ENCODE measurements around the gene TCERG1L. TPM values are rescaled to one million over a fixed set of nuclear protein-coding genes. Genes with fewer than 3 reads are reported as not detected.

TCERG1L gene
- total RNA-seq, 1 experiment from 2014 or later = 1.5 TPM

- no peak overlapping the region for H3K4me3 Mint-ChIP-seq
- peaks cover 40% of the 10 kb centered on the region for H3K9me3 Mint-ChIP-seq
- DNase-seq (ENCODE audit: low spot score) (no peak), ATAC-seq (no peak)
- POLR2A ChIA-PET = no interaction called here
- CTCF ChIA-PET = no interaction called here
- peaks cover 65% of the 10 kb centered on the region for H3K36me3 Mint-ChIP-seq
- H3K27ac Mint-ChIP-seq = no peak overlapping the region
- H3K27me3 Mint-ChIP-seq (ENCODE audit: low read depth) = peaks cover 4% of the 10 kb centered on the region; the same call in 1 of the 2 replicates
- no peaks in the 10 kb centered on the region for H3K4me1 Mint-ChIP-seq
- no peak for TF ChIP-seq NR3C1 (CRISPR knock-in tag; conservative IDR thresholded peaks at IDR 0.05; ENCODE audit: low read depth)
- TF ChIP-seq ETV6 (CRISPR knock-in tag; IDR thresholded peaks at IDR 0.05) = no peak
- TF ChIP-seq ATF2 (CRISPR knock-in tag; IDR thresholded peaks at IDR 0.05; ENCODE audit: borderline replicate concordance, low read depth) = no peak
Observed at GRCh38 chr10:131168238-131168875, 143.2 kb downstream of the TCERG1L start.

- Mint-ChIP-seq H3K36me3 (peaks cover 67% of the 10 kb centered on the region), H3K27ac (no peak overlapping the region), H3K27me3 (ENCODE audit: low read depth) (peaks cover 7% of the 10 kb centered on the region; the same call in 1 of the 2 replicates), H3K9me3 (peaks cover 48% of the 10 kb centered on the region), H3K4me1 (no peaks in the 10 kb centered on the region), H3K4me3 (no peak overlapping the region)
- POLR2A ChIA-PET = no interaction called here
- TF ChIP-seq ZMAT4 (CRISPR knock-in tag; IDR thresholded peaks at IDR 0.05) = no peak
- TF ChIP-seq, protein P1, sequence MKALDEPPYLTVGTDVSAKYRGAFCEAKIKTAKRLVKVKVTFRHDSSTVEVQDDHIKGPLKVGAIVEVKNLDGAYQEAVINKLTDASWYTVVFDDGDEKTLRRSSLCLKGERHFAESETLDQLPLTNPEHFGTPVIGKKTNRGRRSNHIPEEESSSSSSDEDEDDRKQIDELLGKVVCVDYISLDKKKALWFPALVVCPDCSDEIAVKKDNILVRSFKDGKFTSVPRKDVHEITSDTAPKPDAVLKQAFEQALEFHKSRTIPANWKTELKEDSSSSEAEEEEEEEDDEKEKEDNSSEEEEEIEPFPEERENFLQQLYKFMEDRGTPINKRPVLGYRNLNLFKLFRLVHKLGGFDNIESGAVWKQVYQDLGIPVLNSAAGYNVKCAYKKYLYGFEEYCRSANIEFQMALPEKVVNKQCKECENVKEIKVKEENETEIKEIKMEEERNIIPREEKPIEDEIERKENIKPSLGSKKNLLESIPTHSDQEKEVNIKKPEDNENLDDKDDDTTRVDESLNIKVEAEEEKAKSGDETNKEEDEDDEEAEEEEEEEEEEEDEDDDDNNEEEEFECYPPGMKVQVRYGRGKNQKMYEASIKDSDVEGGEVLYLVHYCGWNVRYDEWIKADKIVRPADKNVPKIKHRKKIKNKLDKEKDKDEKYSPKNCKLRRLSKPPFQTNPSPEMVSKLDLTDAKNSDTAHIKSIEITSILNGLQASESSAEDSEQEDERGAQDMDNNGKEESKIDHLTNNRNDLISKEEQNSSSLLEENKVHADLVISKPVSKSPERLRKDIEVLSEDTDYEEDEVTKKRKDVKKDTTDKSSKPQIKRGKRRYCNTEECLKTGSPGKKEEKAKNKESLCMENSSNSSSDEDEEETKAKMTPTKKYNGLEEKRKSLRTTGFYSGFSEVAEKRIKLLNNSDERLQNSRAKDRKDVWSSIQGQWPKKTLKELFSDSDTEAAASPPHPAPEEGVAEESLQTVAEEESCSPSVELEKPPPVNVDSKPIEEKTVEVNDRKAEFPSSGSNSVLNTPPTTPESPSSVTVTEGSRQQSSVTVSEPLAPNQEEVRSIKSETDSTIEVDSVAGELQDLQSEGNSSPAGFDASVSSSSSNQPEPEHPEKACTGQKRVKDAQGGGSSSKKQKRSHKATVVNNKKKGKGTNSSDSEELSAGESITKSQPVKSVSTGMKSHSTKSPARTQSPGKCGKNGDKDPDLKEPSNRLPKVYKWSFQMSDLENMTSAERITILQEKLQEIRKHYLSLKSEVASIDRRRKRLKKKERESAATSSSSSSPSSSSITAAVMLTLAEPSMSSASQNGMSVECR (CRISPR knock-in tag; IDR thresholded peaks at IDR 0.05; ENCODE audit: borderline replicate concordance) = no peak
- TF ChIP-seq JAZF1 (CRISPR knock-in tag; IDR thresholded peaks at IDR 0.05) = no peak
- TF ChIP-seq, protein P2, sequence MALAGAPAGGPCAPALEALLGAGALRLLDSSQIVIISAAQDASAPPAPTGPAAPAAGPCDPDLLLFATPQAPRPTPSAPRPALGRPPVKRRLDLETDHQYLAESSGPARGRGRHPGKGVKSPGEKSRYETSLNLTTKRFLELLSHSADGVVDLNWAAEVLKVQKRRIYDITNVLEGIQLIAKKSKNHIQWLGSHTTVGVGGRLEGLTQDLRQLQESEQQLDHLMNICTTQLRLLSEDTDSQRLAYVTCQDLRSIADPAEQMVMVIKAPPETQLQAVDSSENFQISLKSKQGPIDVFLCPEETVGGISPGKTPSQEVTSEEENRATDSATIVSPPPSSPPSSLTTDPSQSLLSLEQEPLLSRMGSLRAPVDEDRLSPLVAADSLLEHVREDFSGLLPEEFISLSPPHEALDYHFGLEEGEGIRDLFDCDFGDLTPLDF (CRISPR knock-in tag; IDR thresholded peaks at IDR 0.05) = no peak
- TF ChIP-seq ZNF121 (CRISPR knock-in tag; IDR thresholded peaks at IDR 0.05) = no peak
- TF ChIP-seq ZNF317 (CRISPR knock-in tag; IDR thresholded peaks at IDR 0.05; ENCODE audit: borderline replicate concordance, low read depth) = no peak
- TF ChIP-seq NFYB (CRISPR knock-in tag; conservative IDR thresholded peaks at IDR 0.05; ENCODE audit: low read depth) = no peak
- no peak for TF ChIP-seq ZNF219 (CRISPR knock-in tag; IDR thresholded peaks at IDR 0.05; ENCODE audit: borderline replicate concordance)
- TF ChIP-seq SMAD3 (CRISPR knock-in tag; IDR thresholded peaks at IDR 0.05; ENCODE audit: borderline replicate concordance) = no peak
- no peak for TF ChIP-seq ATF2 (CRISPR knock-in tag; IDR thresholded peaks at IDR 0.05; ENCODE audit: borderline replicate concordance, low read depth)
- TF ChIP-seq, protein P3, sequence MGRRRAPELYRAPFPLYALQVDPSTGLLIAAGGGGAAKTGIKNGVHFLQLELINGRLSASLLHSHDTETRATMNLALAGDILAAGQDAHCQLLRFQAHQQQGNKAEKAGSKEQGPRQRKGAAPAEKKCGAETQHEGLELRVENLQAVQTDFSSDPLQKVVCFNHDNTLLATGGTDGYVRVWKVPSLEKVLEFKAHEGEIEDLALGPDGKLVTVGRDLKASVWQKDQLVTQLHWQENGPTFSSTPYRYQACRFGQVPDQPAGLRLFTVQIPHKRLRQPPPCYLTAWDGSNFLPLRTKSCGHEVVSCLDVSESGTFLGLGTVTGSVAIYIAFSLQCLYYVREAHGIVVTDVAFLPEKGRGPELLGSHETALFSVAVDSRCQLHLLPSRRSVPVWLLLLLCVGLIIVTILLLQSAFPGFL (CRISPR knock-in tag; IDR thresholded peaks at IDR 0.05; ENCODE audit: borderline replicate concordance) = no peak
- TF ChIP-seq ZNF423 (CRISPR knock-in tag; IDR thresholded peaks at IDR 0.05) = no peak
- TF ChIP-seq, protein P4, sequence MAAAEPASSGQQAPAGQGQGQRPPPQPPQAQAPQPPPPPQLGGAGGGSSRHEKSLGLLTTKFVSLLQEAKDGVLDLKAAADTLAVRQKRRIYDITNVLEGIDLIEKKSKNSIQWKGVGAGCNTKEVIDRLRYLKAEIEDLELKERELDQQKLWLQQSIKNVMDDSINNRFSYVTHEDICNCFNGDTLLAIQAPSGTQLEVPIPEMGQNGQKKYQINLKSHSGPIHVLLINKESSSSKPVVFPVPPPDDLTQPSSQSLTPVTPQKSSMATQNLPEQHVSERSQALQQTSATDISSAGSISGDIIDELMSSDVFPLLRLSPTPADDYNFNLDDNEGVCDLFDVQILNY (CRISPR knock-in tag; IDR thresholded peaks at IDR 0.05) = no peak
- TF ChIP-seq GRHL2 (CRISPR knock-in tag; IDR thresholded peaks at IDR 0.05; ENCODE audit: insufficient replicate concordance, severe bottlenecking) = no peak
- ATAC-seq (no peak), DNase-seq (ENCODE audit: low spot score) (no peak)
- CTCF ChIA-PET = no interaction called here
Observed at GRCh38 chr10:131167036-131167860, 144.3 kb downstream of the TCERG1L start.

Measured in WTC11 (cell line).